ENCODE data around the gene CCNY.

GRCh38 chr10:35416619-35417312 lies 80.5 kb downstream of the CCNY start:
- TF ChIP-seq CTCF (IDR thresholded peaks at IDR 0.05; ENCODE audit: low read depth, low read length) (no peak), EZH2phosphoT487 (IDR thresholded peaks at IDR 0.05; ENCODE audit: low read depth) (no peak)

All from OCI-LY3 (cell line).